ENCODE measurements around the gene FOXO6. TPM values are rescaled to one million over a fixed set of nuclear protein-coding genes. Genes with fewer than 3 reads are reported as not detected.

The FOXO6 gene
- total RNA-seq, 1 experiment from 2014 or later, result 9.0 TPM

GRCh38 chr1:41427916-41428737 is 66.9 kb downstream of the FOXO6 start:
- H3K4me2 ChIP-seq, result no peak overlapping the region
- no peak overlapping the region for H3K4me3 ChIP-seq
- H3F3A ChIP-seq (ENCODE audit: insufficient read depth, low read depth), result peaks cover 21% of the 10 kb centered on the region; the same call in 1 of the 2 replicates
- TF ChIP-seq CTCF (conservative IDR thresholded peaks at IDR 0.05), result no peak
- no peak for TF ChIP-seq EZH2 (IDR thresholded peaks at IDR 0.05; ENCODE audit: low read depth)
- peaks cover 22% of the 10 kb centered on the region for H3K4me1 ChIP-seq (replicated peaks; ENCODE audit: insufficient read depth)
- H3K79me2 ChIP-seq (ENCODE audit: low read depth), result no peaks in the 10 kb centered on the region
- H3K36me3 ChIP-seq (ENCODE audit: low read depth), result no peaks in the 10 kb centered on the region
- ChIA-PET CTCF (no interaction called here), POLR2A (ENCODE audit: unreplicated experiment) (interaction anchor here (0.6 kb wide), 1 partner anchor 235 kb away, joined by 3 read pairs; no protein-coding TSS in a partner anchor)
- no peaks in the 10 kb centered on the region for H3K27me3 ChIP-seq (ENCODE audit: insufficient read depth, low read depth)
- no peaks in the 10 kb centered on the region for H4K20me1 ChIP-seq (ENCODE audit: insufficient read depth)
- H3K27ac ChIP-seq, result no peak overlapping the region
- no TSS peak for BruUV-seq (replicated peaks)
- H3K9me3 ChIP-seq (ENCODE audit: insufficient read depth, low read depth), result no peaks in the 10 kb centered on the region
- DNase-seq, result no peak
- H2AFZ ChIP-seq, result no peak overlapping the region
- intact Hi-C loops (cut with micrococcal nuclease; ENCODE audit: unreplicated experiment), result no loop called here
- no peaks in the 10 kb centered on the region for H3K9me2 ChIP-seq (ENCODE audit: insufficient read depth)

- H2AFZ ChIP-seq, result no peak overlapping the region
- ChIA-PET POLR2A (ENCODE audit: unreplicated experiment) (interaction anchor here (0.6 kb wide), 1 partner anchor 234 kb away, joined by 3 read pairs; no protein-coding TSS in a partner anchor), CTCF (no interaction called here)
- H3K4me1 ChIP-seq (replicated peaks; ENCODE audit: insufficient read depth), result peaks cover 22% of the 10 kb centered on the region
- no peak overlapping the region for H3K4me3 ChIP-seq
- H3K9me2 ChIP-seq (ENCODE audit: insufficient read depth), result no peaks in the 10 kb centered on the region
- no peak overlapping the region for H3K4me2 ChIP-seq
- no peaks in the 10 kb centered on the region for H3K9me3 ChIP-seq (ENCODE audit: insufficient read depth, low read depth)
- H3K79me2 ChIP-seq (ENCODE audit: low read depth), result no peaks in the 10 kb centered on the region
- no peaks in the 10 kb centered on the region for H3K27me3 ChIP-seq (ENCODE audit: insufficient read depth, low read depth)
- no peak for TF ChIP-seq EZH2 (IDR thresholded peaks at IDR 0.05; ENCODE audit: low read depth)
- TF ChIP-seq CTCF (conservative IDR thresholded peaks at IDR 0.05), result no peak
- no peak for DNase-seq
- intact Hi-C loops (cut with micrococcal nuclease; ENCODE audit: unreplicated experiment), result no loop called here
- no peak overlapping the region for H3K27ac ChIP-seq
- no peaks in the 10 kb centered on the region for H4K20me1 ChIP-seq (ENCODE audit: insufficient read depth)
- H3F3A ChIP-seq (ENCODE audit: insufficient read depth, low read depth), result peaks cover 20% of the 10 kb centered on the region; the same call in 1 of the 2 replicates
- H3K36me3 ChIP-seq (ENCODE audit: low read depth), result no peaks in the 10 kb centered on the region
- no TSS peak for BruUV-seq (replicated peaks)
Measured at GRCh38 chr1:41428738-41429640, 67.8 kb downstream of the FOXO6 start.

- Histone ChIP-seq H3F3A (ENCODE audit: insufficient read depth, low read depth) (peaks cover 14% of the 10 kb centered on the region; the same call in 1 of the 2 replicates), H3K9me2 (ENCODE audit: insufficient read depth) (no peaks in the 10 kb centered on the region), H3K4me2 (no peak overlapping the region), H3K36me3 (ENCODE audit: low read depth) (no peaks in the 10 kb centered on the region), H4K20me1 (ENCODE audit: insufficient read depth) (no peaks in the 10 kb centered on the region), H3K4me3 (no peak overlapping the region), H3K27ac (no peak overlapping the region), H3K79me2 (ENCODE audit: low read depth) (no peaks in the 10 kb centered on the region), H3K27me3 (ENCODE audit: insufficient read depth, low read depth) (no peaks in the 10 kb centered on the region), H2AFZ (no peak overlapping the region), H3K9me3 (ENCODE audit: insufficient read depth, low read depth) (no peaks in the 10 kb centered on the region), H3K4me1 (replicated peaks; ENCODE audit: insufficient read depth) (peaks cover 20% of the 10 kb centered on the region)
- no TSS peak for BruUV-seq (replicated peaks)
- TF ChIP-seq EZH2 (IDR thresholded peaks at IDR 0.05; ENCODE audit: low read depth) (no peak), CTCF (conservative IDR thresholded peaks at IDR 0.05) (no peak)
- ChIA-PET CTCF (no interaction called here), POLR2A (ENCODE audit: unreplicated experiment) (no interaction called here)
- intact Hi-C loops (cut with micrococcal nuclease; ENCODE audit: unreplicated experiment), result loop anchor here (5.0 to 10.0 kb wide), 3 partner anchors 143 to 1335 kb away; partner anchors contain the start of genes C1orf50 and P3H1
- no peak for DNase-seq
Measured at GRCh38 chr1:41429641-41430035, 68.4 kb downstream of the FOXO6 start.

Measured in PC-9 (cell line).